Parathyroid adenoma (tissue), 2 donors: ENCODE data around the gene KLK14.
A peak's percentile ranks its signal among the peaks of the same experiment; 100 is the strongest.

ENCODE experiments used
- H2AFZ ChIP-seq: fragments of 300-600 bp; sonication (generic); one replicate; pipeline ENCODE4 v1.7.0; 2017; ENCODE audit warnings: antibody characterized with exemption, mild to moderate bottlenecking
- H3K27ac ChIP-seq: fragments of 300-600 bp; sonication (generic); one replicate; pipeline ENCODE4 v1.7.0; 2017
- H3K27me3 ChIP-seq: fragments of 300-600 bp; sonication (generic); one replicate; pipeline ENCODE4 v1.7.0; 2017; ENCODE audit warnings: low read length; ENCODE audit not compliant: control insufficient read depth, insufficient read depth
- H3K36me3 ChIP-seq: fragments of 300-600 bp; sonication (generic); one replicate; pipeline ENCODE4 v1.7.0; 2017; ENCODE audit warnings: low read length; ENCODE audit not compliant: control insufficient read depth, insufficient read depth
- H3K4me1 ChIP-seq: fragments of 300-600 bp; sonication (generic); one replicate; pipeline ENCODE4 v1.7.0; 2017; ENCODE audit warnings: control low read depth
- H3K4me2 ChIP-seq: fragments of 300-600 bp; sonication (generic); one replicate; pipeline ENCODE4 v1.7.0; 2017; ENCODE audit warnings: low read length
- H3K4me3 ChIP-seq: fragments of 300-600 bp; sonication (generic); one replicate; pipeline ENCODE4 v1.7.0; 2017; ENCODE audit warnings: low read depth, low read length
- H3K79me2 ChIP-seq: fragments of 300-600 bp; sonication (generic); one replicate; pipeline ENCODE4 v1.7.0; 2017; ENCODE audit warnings: control low read depth
- H3K9ac ChIP-seq: fragments of 300-600 bp; sonication (generic); one replicate; pipeline ENCODE4 v1.7.0; 2017; ENCODE audit warnings: mild to moderate bottlenecking
- H3K9me3 ChIP-seq: fragments of 300-600 bp; sonication (generic); one replicate; pipeline ENCODE4 v1.7.0; 2017; ENCODE audit warnings: low read length; ENCODE audit not compliant: control insufficient read depth
- CTCF ChIP-seq: fragments of 300-600 bp; sonication (generic); IDR thresholded peaks from one replicate; pipeline ENCODE4 v1.7.0; 2017; ENCODE audit warnings: antibody characterized with exemption, mild to moderate bottlenecking
- donor health status: primary hyperparathyroidism.

Gene KLK14, protein sequence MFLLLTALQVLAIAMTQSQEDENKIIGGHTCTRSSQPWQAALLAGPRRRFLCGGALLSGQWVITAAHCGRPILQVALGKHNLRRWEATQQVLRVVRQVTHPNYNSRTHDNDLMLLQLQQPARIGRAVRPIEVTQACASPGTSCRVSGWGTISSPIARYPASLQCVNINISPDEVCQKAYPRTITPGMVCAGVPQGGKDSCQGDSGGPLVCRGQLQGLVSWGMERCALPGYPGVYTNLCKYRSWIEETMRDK

DNA sequence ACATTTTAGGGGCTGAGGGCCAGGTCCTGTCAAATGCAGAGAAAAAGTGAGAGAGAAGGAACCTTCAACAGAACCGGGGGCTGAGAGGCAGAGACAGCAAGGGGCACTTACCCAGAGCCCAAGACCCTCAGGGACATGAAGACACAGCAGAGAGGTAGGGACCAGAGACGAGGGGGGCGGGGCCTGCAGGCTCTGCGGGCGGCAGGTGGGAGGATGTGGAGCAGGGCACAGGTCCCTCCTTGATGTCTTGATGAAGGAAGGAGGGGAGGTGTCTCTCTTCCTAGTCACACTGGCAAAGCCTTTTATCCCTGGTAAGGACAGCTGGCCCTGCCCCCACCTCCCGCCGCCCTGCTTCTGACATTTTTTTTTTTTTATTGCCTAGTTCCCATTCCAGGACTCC lies at the start of gene KLK14:
Gene KLK14, minus strand, starts transcription at position 277 of the 400 bp plus-strand sequence. Its CDS starts 273 bp downstream, at position 4.
- Histone ChIP-seq H3K4me3 (no peak within 1 kb of the TSS), H3K9me3 (no peaks in the 10 kb centered on the region), H3K79me2 (no peaks in the 10 kb centered on the region), H3K27me3 (no peaks in the 10 kb centered on the region), H3K4me2 (no peak within 1 kb of the TSS), H2AFZ (no peak within 1 kb of the TSS), H3K9ac (no peak within 1 kb of the TSS), H3K27ac (no peak within 1 kb of the TSS), H3K36me3 (no peaks in the 10 kb centered on the region), H3K4me1 (no peaks in the 10 kb centered on the region)
- no peak for TF ChIP-seq CTCF

- H3K4me2 ChIP-seq: peak overlapping the region; percentile 62
- peak overlapping the region; percentile 31 for H3K4me3 ChIP-seq
- H2AFZ ChIP-seq: peak overlapping the region; percentile 77
- H3K9ac ChIP-seq: no peak overlapping the region
- no peaks in the 10 kb centered on the region for H3K36me3 ChIP-seq
- no peaks in the 10 kb centered on the region for H3K9me3 ChIP-seq
- H3K79me2 ChIP-seq: no peaks in the 10 kb centered on the region
- peak overlapping the region; percentile 85 for H3K27ac ChIP-seq
- H3K4me1 ChIP-seq: peaks cover 53% of the 10 kb centered on the region
- no peaks in the 10 kb centered on the region for H3K27me3 ChIP-seq
- TF ChIP-seq CTCF: peak; percentile 48
Measured at GRCh38 chr19:51131780-51132680, 49.3 kb upstream of the KLK14 start.

DNA sequence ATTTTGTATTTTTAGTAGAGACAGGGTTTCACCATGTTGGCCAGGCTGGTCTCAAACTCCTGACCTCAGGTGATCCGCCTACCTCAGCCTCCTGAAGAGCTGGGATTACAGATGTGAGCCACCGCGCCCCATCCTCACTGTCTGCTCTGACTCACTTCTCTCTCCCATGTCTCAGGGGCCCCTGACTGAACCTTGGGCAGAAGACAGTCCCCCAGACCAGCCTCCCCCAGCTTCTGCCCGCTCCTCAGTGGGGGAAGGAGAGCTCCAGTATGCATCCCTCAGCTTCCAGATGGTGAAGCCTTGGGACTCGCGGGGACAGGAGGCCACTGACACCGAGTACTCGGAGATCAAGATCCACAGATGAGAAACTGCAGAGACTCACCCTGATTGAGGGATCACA lies 47.0 kb upstream of the KLK14 start:
- Histone ChIP-seq H3K9ac (no peak overlapping the region), H3K9me3 (no peaks in the 10 kb centered on the region), H3K4me3 (no peak overlapping the region), H3K27me3 (no peaks in the 10 kb centered on the region), H3K27ac (peak overlapping the region; percentile 94), H3K36me3 (no peaks in the 10 kb centered on the region), H2AFZ (no peak overlapping the region), H3K79me2 (peaks cover 11% of the 10 kb centered on the region), H3K4me1 (peaks cover 62% of the 10 kb centered on the region), H3K4me2 (no peak overlapping the region)
- TF ChIP-seq CTCF: no peak

DNA sequence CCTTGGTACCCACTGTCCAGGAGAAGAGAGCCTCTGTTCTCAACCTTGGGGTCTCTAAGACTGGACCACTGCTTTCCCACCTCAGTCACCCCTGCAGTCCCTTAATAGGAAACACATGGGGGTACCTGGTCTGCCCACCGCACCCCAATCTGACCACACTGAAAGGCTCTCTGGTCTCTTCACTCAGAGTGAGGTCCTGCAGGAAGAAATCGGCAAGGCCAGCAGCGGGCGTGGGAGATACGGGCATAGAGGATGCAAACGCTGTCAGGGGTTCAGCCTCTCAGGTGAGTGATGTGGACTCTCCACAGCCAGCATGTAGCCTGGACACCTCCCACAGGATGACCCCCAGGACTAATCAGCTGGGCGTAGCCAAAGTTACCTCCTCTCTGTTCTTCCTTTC lies 45.5 kb upstream of the KLK14 start:
- H3K79me2 ChIP-seq: peaks cover 11% of the 10 kb centered on the region
- peak overlapping the region; percentile 94 for H3K27ac ChIP-seq
- peaks cover 70% of the 10 kb centered on the region for H3K4me1 ChIP-seq
- no peak overlapping the region for H3K4me3 ChIP-seq
- H3K9ac ChIP-seq: no peak overlapping the region
- no peak overlapping the region for H3K4me2 ChIP-seq
- H2AFZ ChIP-seq: peak overlapping the region; percentile 77
- no peaks in the 10 kb centered on the region for H3K9me3 ChIP-seq
- H3K36me3 ChIP-seq: no peaks in the 10 kb centered on the region
- no peaks in the 10 kb centered on the region for H3K27me3 ChIP-seq
- no peak for TF ChIP-seq CTCF
